Measurements from ENCODE around the gene EXPH5.

The EXPH5 gene

GRCh38 chr11:108541531-108541930 is 52.0 kb downstream of the EXPH5 start:
- TF ChIP-seq CTCF (IDR thresholded peaks at IDR 0.05; ENCODE audit: extremely low read depth, insufficient read depth, missing control alignments): no peak
- no peak for DNase-seq (ENCODE audit: low spot score)
- in situ Hi-C loops (cut with MboI; ENCODE audit: low pct_unique_long_range_greater_than_20kb, low sequenced_read_pairs, unreplicated experiment): no loop called here

- in situ Hi-C loops (cut with MboI; ENCODE audit: low pct_unique_long_range_greater_than_20kb, low sequenced_read_pairs, unreplicated experiment): no loop called here
- TF ChIP-seq CTCF (IDR thresholded peaks at IDR 0.05; ENCODE audit: extremely low read depth, insufficient read depth, missing control alignments): no peak
- DNase-seq (ENCODE audit: low spot score): no peak
Measured at GRCh38 chr11:108538502-108538901, 55.1 kb downstream of the EXPH5 start.

- in situ Hi-C loops (cut with MboI; ENCODE audit: low pct_unique_long_range_greater_than_20kb, low sequenced_read_pairs, unreplicated experiment): no loop called here
- DNase-seq (ENCODE audit: low spot score): no peak
- TF ChIP-seq CTCF (IDR thresholded peaks at IDR 0.05; ENCODE audit: extremely low read depth, insufficient read depth, missing control alignments): no peak
Measured at GRCh38 chr11:108538022-108538424, 55.5 kb downstream of the EXPH5 start.

- no peak for DNase-seq (ENCODE audit: low spot score)
- TF ChIP-seq CTCF (IDR thresholded peaks at IDR 0.05; ENCODE audit: extremely low read depth, insufficient read depth, missing control alignments): no peak
- in situ Hi-C loops (cut with MboI; ENCODE audit: low pct_unique_long_range_greater_than_20kb, low sequenced_read_pairs, unreplicated experiment): no loop called here
Measured at GRCh38 chr11:108536783-108537182, 56.8 kb downstream of the EXPH5 start.

GRCh38 chr11:108535384-108535955 is 58.1 kb downstream of the EXPH5 start:
- no peak for DNase-seq (ENCODE audit: low spot score)
- no peak for TF ChIP-seq CTCF (IDR thresholded peaks at IDR 0.05; ENCODE audit: extremely low read depth, insufficient read depth, missing control alignments)
- in situ Hi-C loops (cut with MboI; ENCODE audit: low pct_unique_long_range_greater_than_20kb, low sequenced_read_pairs, unreplicated experiment): no loop called here

- DNase-seq (ENCODE audit: low spot score): no peak
- TF ChIP-seq CTCF (IDR thresholded peaks at IDR 0.05; ENCODE audit: extremely low read depth, insufficient read depth, missing control alignments): no peak
- in situ Hi-C loops (cut with MboI; ENCODE audit: low pct_unique_long_range_greater_than_20kb, low sequenced_read_pairs, unreplicated experiment): no loop called here
Measured at GRCh38 chr11:108534274-108534882, 59.2 kb downstream of the EXPH5 start.

Measured in GM13977 (cell line).